ENCODE measurements around the gene HSPA9. TPM values are rescaled to one million over a fixed set of nuclear protein-coding genes. Genes with fewer than 3 reads are reported as not detected.

The HSPA9 gene
- total RNA-seq, 2 experiments from 2014 or later, result 290 to 362 TPM

- TF ChIP-seq EZH2phosphoT487 (IDR thresholded peaks at IDR 0.05; ENCODE audit: borderline replicate concordance, low read depth, low read length), result no peak
- no peak for TF ChIP-seq CTCF (conservative IDR thresholded peaks at IDR 0.05; ENCODE audit: low read length)
- Histone ChIP-seq H3K9me3 (ENCODE audit: low read length) (no peaks in the 10 kb centered on the region), H3K4me3 (ENCODE audit: low read depth, low read length, poor library complexity, severe bottlenecking) (peak overlapping the region; percentile 95), H4K20me1 (ENCODE audit: insufficient read depth, low read length) (peaks cover 34% of the 10 kb centered on the region), H3K9me2 (ENCODE audit: insufficient read depth, low read length) (no peaks in the 10 kb centered on the region), H3K4me2 (ENCODE audit: low read length) (peak overlapping the region; percentile 79), H3K27ac (ENCODE audit: low read depth, low read length, poor library complexity, severe bottlenecking) (peak overlapping the region; percentile 61), H2AFZ (ENCODE audit: low read length) (no peak overlapping the region), H3K4me1 (ENCODE audit: insufficient read depth, low read length, poor library complexity, severe bottlenecking) (peaks cover 38% of the 10 kb centered on the region), H3K79me2 (ENCODE audit: insufficient read depth, low read depth, low read length) (peaks cover 92% of the 10 kb centered on the region), H3K36me3 (ENCODE audit: insufficient read depth, low read length) (peaks cover 53% of the 10 kb centered on the region)
- CTCF ChIA-PET (ENCODE audit: unreplicated experiment), result interaction anchor here (0.9 kb wide), 1 partner anchor 33 kb away, joined by 3 read pairs; no protein-coding TSS in a partner anchor
- peak; percentile 16 for DNase-seq (ENCODE audit: low spot score)
- TSS peak; percentile 46 for BruUV-seq (replicated peaks)
- intact Hi-C loops (cut with micrococcal nuclease; ENCODE audit: unreplicated experiment), result loop anchor here (5.0 kb wide), 2 partner anchors 189 to 204 kb away; partner anchors contain the start of genes FAM53C and KDM3B
- POLR2A ChIA-PET, result interaction anchor here (1.0 to 2.6 kb wide), 4 partner anchors 14 to 188 kb away, joined by 3 to 6 read pairs (median 5); no protein-coding TSS in a partner anchor
Measured at GRCh38 chr5:138541511-138542179, 33.6 kb downstream of the HSPA9 start.

- no TSS peak for BruUV-seq (replicated peaks)
- no peak for DNase-seq (ENCODE audit: low spot score)
- H3K27ac ChIP-seq (ENCODE audit: low read depth, low read length, poor library complexity, severe bottlenecking), result no peak overlapping the region
- peaks cover 31% of the 10 kb centered on the region for H3K4me1 ChIP-seq (ENCODE audit: insufficient read depth, low read length, poor library complexity, severe bottlenecking)
- H3K9me3 ChIP-seq (ENCODE audit: low read length), result no peaks in the 10 kb centered on the region
- peaks cover 34% of the 10 kb centered on the region for H4K20me1 ChIP-seq (ENCODE audit: insufficient read depth, low read length)
- no peak overlapping the region for H2AFZ ChIP-seq (ENCODE audit: low read length)
- ChIA-PET POLR2A (no interaction called here), CTCF (ENCODE audit: unreplicated experiment) (no interaction called here)
- H3K9me2 ChIP-seq (ENCODE audit: insufficient read depth, low read length), result no peaks in the 10 kb centered on the region
- peak overlapping the region; percentile 95 for H3K4me3 ChIP-seq (ENCODE audit: low read depth, low read length, poor library complexity, severe bottlenecking)
- TF ChIP-seq EZH2phosphoT487 (IDR thresholded peaks at IDR 0.05; ENCODE audit: borderline replicate concordance, low read depth, low read length) (no peak), CTCF (conservative IDR thresholded peaks at IDR 0.05; ENCODE audit: low read length) (no peak)
- intact Hi-C loops (cut with micrococcal nuclease; ENCODE audit: unreplicated experiment), result loop anchor here (5.0 kb wide), 2 partner anchors 187 to 202 kb away; partner anchors contain the start of genes FAM53C and KDM3B
- peak overlapping the region; percentile 79 for H3K4me2 ChIP-seq (ENCODE audit: low read length)
- peaks cover 93% of the 10 kb centered on the region for H3K79me2 ChIP-seq (ENCODE audit: insufficient read depth, low read depth, low read length)
- H3K36me3 ChIP-seq (ENCODE audit: insufficient read depth, low read length), result peaks cover 72% of the 10 kb centered on the region
Measured at GRCh38 chr5:138539791-138540190, 35.4 kb downstream of the HSPA9 start.

Data from OCI-LY7 (cell line).